ENCODE measurements around the gene ANKS3. TPM values are rescaled to one million over a fixed set of nuclear protein-coding genes. Genes with fewer than 3 reads are reported as not detected.

The ANKS3 gene
- total and polyA plus RNA-seq, 2 donors (not counting 1 experiment from before 2014, with no cell fraction given): 26.5 to 31.9 TPM

DNA sequence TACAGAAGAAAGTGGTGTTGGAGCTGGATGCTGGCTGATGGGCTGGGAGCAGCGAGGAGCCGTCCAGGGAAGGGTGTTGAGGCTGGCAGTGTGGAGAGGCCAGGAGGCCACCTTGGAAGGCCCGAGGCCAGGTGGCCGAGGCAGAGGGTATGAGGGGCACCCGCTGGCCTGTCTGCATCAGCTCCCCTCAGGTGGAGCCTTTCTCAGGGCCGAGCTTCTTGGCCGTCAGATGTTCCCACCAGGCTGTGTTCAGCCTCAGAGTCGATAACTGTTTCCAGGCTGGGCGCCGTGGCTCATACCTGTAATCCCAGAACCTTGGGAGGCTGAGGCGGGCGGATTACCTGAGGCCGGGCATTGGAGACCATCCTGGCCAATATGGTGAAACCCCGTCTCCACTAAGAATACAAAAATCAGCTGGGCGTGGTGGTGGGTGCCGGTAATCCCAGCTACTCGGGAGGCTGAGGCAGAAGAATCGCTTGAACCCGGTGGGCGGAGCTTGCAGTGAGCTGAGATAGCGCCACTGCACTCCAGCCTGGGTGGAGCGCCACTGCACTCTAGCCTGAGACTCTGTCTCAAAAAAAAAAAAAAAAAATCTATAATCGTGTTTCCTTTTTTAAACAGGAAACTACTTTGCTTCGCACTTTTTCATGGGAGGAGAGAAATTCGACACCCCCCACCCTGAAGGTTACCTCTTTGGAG, 84.2 kb downstream of the ANKS3 start:
- no peak overlapping the region for H2AFZ ChIP-seq (ENCODE audit: insufficient read depth, low read depth, low read length, poor library complexity, severe bottlenecking)
- CTCF ChIA-PET: interaction anchor here (0.5 to 1.6 kb wide), 8 partner anchors 11 to 695 kb away, joined by 3 to 6 read pairs (median 4); partner anchors contain the start of gene HMOX2
- intact Hi-C loops (cut with micrococcal nuclease): loop anchor here (2.0 kb wide), 1 partner anchor 25 kb away; the partner anchor contains the start of gene MGRN1

GRCh38 chr16:4648917-4649316, 85.2 kb downstream of the ANKS3 start:
- DNase-seq: no peak
- H3K27me3 Mint-ChIP-seq: no peaks in the 10 kb centered on the region
- 97% methylated on average over 12 of the region's 13 CpGs for WGBS (ENCODE audit: insufficient coverage)
- H3K4me3 Mint-ChIP-seq: no peak overlapping the region
- H3K27ac Mint-ChIP-seq: no peak overlapping the region
- peaks cover 0 to 4% (median 0%) of the 10 kb centered on the region in 3 donors for H3K9me3 ChIP-seq (ENCODE audit: control extremely low read depth in 1 of 3, control insufficient read depth in 2 of 3, insufficient read depth in 1 of 3, low read length in 2 of 3)
- TF ChIP-seq, protein P1, sequence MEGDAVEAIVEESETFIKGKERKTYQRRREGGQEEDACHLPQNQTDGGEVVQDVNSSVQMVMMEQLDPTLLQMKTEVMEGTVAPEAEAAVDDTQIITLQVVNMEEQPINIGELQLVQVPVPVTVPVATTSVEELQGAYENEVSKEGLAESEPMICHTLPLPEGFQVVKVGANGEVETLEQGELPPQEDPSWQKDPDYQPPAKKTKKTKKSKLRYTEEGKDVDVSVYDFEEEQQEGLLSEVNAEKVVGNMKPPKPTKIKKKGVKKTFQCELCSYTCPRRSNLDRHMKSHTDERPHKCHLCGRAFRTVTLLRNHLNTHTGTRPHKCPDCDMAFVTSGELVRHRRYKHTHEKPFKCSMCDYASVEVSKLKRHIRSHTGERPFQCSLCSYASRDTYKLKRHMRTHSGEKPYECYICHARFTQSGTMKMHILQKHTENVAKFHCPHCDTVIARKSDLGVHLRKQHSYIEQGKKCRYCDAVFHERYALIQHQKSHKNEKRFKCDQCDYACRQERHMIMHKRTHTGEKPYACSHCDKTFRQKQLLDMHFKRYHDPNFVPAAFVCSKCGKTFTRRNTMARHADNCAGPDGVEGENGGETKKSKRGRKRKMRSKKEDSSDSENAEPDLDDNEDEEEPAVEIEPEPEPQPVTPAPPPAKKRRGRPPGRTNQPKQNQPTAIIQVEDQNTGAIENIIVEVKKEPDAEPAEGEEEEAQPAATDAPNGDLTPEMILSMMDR (IDR thresholded peaks at IDR 0.05): no peak
- no peak for TF ChIP-seq EZH2 (IDR thresholded peaks at IDR 0.05; ENCODE audit: borderline replicate concordance, insufficient read depth, low read depth, low read length, poor library complexity, severe bottlenecking)
- peaks cover 23% of the 10 kb centered on the region for H3K4me1 Mint-ChIP-seq
- H2AFZ ChIP-seq (ENCODE audit: insufficient read depth, low read depth, low read length, poor library complexity, severe bottlenecking): no peak overlapping the region
- H3K79me2 ChIP-seq (ENCODE audit: control insufficient read depth, insufficient read depth, low read length): peaks cover 67% of the 10 kb centered on the region
- no peaks in the 10 kb centered on the region for H3K27me3 ChIP-seq (replicated peaks in 1 of 4; ENCODE audit: control extremely low read depth in 1 of 4, control insufficient read depth in 3 of 4, insufficient read depth in 4 of 4, low read length in 3 of 4)
- H3K9ac ChIP-seq (ENCODE audit: low read length): no peak overlapping the region
- ATAC-seq (ENCODE audit: low read depth): no peak
- POLR2A ChIA-PET: no interaction called here
- H3K9me3 Mint-ChIP-seq (ENCODE audit: insufficient read depth): no peaks in the 10 kb centered on the region
- H4K20me1 ChIP-seq (ENCODE audit: control insufficient read depth, insufficient read depth, low read length, poor library complexity, severe bottlenecking): peaks cover 72% of the 10 kb centered on the region
- H3K4me1 ChIP-seq (ENCODE audit: control insufficient read depth in 2 of 2, insufficient read depth in 2 of 2, low read length in 2 of 2): peaks cover 0 to 20% of the 10 kb centered on the region in 2 donors
- CTCF ChIA-PET: interaction anchor here (1.2 kb wide), 1 partner anchor 10 kb away, joined by 6 read pairs; no protein-coding TSS in a partner anchor
- no peak overlapping the region for H3K27ac ChIP-seq (ENCODE audit: low read length in 2 of 2)
- intact Hi-C loops (cut with micrococcal nuclease): no loop called here
- H3K36me3 ChIP-seq (replicated peaks in 1 of 2; ENCODE audit: control extremely low read depth in 1 of 2, control insufficient read depth in 1 of 2, extremely low read depth in 1 of 2, insufficient read depth in 2 of 2, low read length in 1 of 2): peaks cover 0 to 28% of the 10 kb centered on the region in 2 experiments
- H3K4me2 ChIP-seq (replicated peaks; ENCODE audit: low read depth, low read length, poor library complexity, severe bottlenecking): no peak overlapping the region
- H3K4me3 ChIP-seq (ENCODE audit: control extremely low read depth in 1 of 5, extremely low read depth in 1 of 5, insufficient read depth in 1 of 5, low read depth in 2 of 5, low read length in 4 of 5): no peak overlapping the region

More for the DNA sequence above, 84.2 kb downstream of the ANKS3 start:
- peaks cover 78% of the 10 kb centered on the region for H4K20me1 ChIP-seq (ENCODE audit: control insufficient read depth, insufficient read depth, low read length, poor library complexity, severe bottlenecking)
- H3K9me3 ChIP-seq (ENCODE audit: control extremely low read depth in 1 of 3, control insufficient read depth in 2 of 3, insufficient read depth in 1 of 3, low read length in 2 of 3): peaks cover 0 to 4% (median 0%) of the 10 kb centered on the region in 3 donors
- no peaks in the 10 kb centered on the region for H3K27me3 ChIP-seq (replicated peaks in 1 of 4; ENCODE audit: control extremely low read depth in 1 of 4, control insufficient read depth in 3 of 4, insufficient read depth in 4 of 4, low read length in 3 of 4)
- peaks cover 59% of the 10 kb centered on the region for H3K79me2 ChIP-seq (ENCODE audit: control insufficient read depth, insufficient read depth, low read length)
- ATAC-seq (ENCODE audit: low read depth) (no peak), DNase-seq (no peak)
- H3K27me3 Mint-ChIP-seq: no peaks in the 10 kb centered on the region
- H3K4me3 ChIP-seq (ENCODE audit: control extremely low read depth in 1 of 5, extremely low read depth in 1 of 5, insufficient read depth in 1 of 5, low read depth in 2 of 5, low read length in 4 of 5): no peak overlapping the region
- no peak overlapping the region for H3K9ac ChIP-seq (ENCODE audit: low read length)
- H3K4me2 ChIP-seq (replicated peaks; ENCODE audit: low read depth, low read length, poor library complexity, severe bottlenecking): no peak overlapping the region
- POLR2A ChIA-PET: interaction anchor here (0.7 kb wide), 1 partner anchor 182 kb away, joined by 5 read pairs; no protein-coding TSS in a partner anchor
- no peak overlapping the region for H3K27ac Mint-ChIP-seq
- H3K9me3 Mint-ChIP-seq (ENCODE audit: insufficient read depth): no peaks in the 10 kb centered on the region
- H3K4me1 Mint-ChIP-seq: peaks cover 23% of the 10 kb centered on the region
- TF ChIP-seq, protein P1 (IDR thresholded peaks at IDR 0.05): no peak
- TF ChIP-seq EZH2 (IDR thresholded peaks at IDR 0.05; ENCODE audit: borderline replicate concordance, insufficient read depth, low read depth, low read length, poor library complexity, severe bottlenecking): no peak
- peaks cover 0 to 20% of the 10 kb centered on the region in 2 donors for H3K4me1 ChIP-seq (ENCODE audit: control insufficient read depth in 2 of 2, insufficient read depth in 2 of 2, low read length in 2 of 2)
- WGBS (ENCODE audit: insufficient coverage): 97% methylated on average over 21 of the region's 25 CpGs
- no peak overlapping the region for H3K27ac ChIP-seq (ENCODE audit: low read length in 2 of 2)
- no peak overlapping the region for H3K4me3 Mint-ChIP-seq
- peaks cover 0 to 37% of the 10 kb centered on the region in 2 experiments for H3K36me3 ChIP-seq (replicated peaks in 1 of 2; ENCODE audit: control extremely low read depth in 1 of 2, control insufficient read depth in 1 of 2, extremely low read depth in 1 of 2, insufficient read depth in 2 of 2, low read length in 1 of 2)
